Left ventricle myocardium inferior (tissue), 1 donor: ENCODE data around the gene ASTN2. TPM values are rescaled to one million over a fixed set of nuclear protein-coding genes. Genes with fewer than 3 reads are reported as not detected.

Experiments used
- DNase-seq: peaks from one replicate; pipeline ENCODE4 v3.0.0-alpha.2; 2020
- H3K27ac ChIP-seq: fragments of 200-600 bp; replicated peaks from 2 replicates; pipeline ENCODE4 v1.8.0; 2021
- H3K27me3 ChIP-seq: fragments of 200-600 bp; 2 replicates; pipeline ENCODE4 v1.8.0; 2021; ENCODE audit warnings: low read depth
- H3K36me3 ChIP-seq: fragments of 200-600 bp; 2 replicates; pipeline ENCODE4 v1.8.0; 2021
- H3K4me1 ChIP-seq: fragments of 200-600 bp; 2 replicates; pipeline ENCODE4 v1.8.0; 2021
- H3K4me3 ChIP-seq: fragments of 200-600 bp; 2 replicates; pipeline ENCODE4 v1.8.0; 2021; ENCODE audit warnings: mild to moderate bottlenecking, moderate library complexity
- H3K9me3 ChIP-seq: fragments of 200-600 bp; replicated peaks from 2 replicates; pipeline ENCODE4 v1.8.0; 2021
- intact Hi-C: fragments of 100-400 bp; cut with micrococcal nuclease; formaldehyde crosslinking; loops from one replicate; pipeline ENCODE4 v1.11.0; 2022
- total RNA-seq: library from RNA; stranded (reverse); fragmentation: NEBNext Ultra II Directional; extraction: Animal tissue kit (Norgen Biotek cat#: 25700); gene quantifications from one replicate; pipeline ENCODE4 v1.2.1, GENCODE V29; 2021
- TF ChIP-seq, protein P1 (sequence below): fragments of 200-600 bp; IDR thresholded peaks from 2 replicates; pipeline ENCODE4 v1.8.0; 2021; ENCODE audit warnings: antibody characterized with exemption, mild to moderate bottlenecking, borderline replicate concordance
- donor health status: DM: no; HTN: yes; CAD: no; lungs with severe emphysema.

The ASTN2 gene
- total RNA-seq, 1 donor from 2014 or later = 6.1 TPM

DNA sequence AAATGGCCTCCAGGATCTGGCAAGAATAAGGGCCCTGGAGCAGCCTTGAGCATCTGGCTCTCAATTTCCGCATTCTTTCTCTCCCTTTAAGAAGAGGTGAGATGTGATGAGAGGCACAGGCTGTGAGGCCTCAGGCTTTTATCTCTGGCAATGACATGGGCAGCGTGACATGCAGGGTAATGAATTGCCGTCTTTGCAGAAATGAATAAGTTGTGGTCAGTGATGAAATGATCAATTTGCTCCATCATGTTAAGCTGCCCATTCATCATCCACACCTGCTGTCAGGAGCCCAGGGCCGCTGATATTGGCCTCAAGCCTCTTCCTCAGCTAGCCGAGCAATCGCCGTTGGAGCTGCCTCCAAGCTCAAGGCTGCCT is 462.4 kb downstream of the ASTN2 start:
- Histone ChIP-seq H3K36me3 (no peaks in the 10 kb centered on the region), H3K27me3 (peaks cover 5% of the 10 kb centered on the region), H3K9me3 (no peaks in the 10 kb centered on the region), H3K4me3 (no peak overlapping the region), H3K4me1 (no peaks in the 10 kb centered on the region), H3K27ac (no peak overlapping the region)
- DNase-seq = no peak
- TF ChIP-seq, protein P1, sequence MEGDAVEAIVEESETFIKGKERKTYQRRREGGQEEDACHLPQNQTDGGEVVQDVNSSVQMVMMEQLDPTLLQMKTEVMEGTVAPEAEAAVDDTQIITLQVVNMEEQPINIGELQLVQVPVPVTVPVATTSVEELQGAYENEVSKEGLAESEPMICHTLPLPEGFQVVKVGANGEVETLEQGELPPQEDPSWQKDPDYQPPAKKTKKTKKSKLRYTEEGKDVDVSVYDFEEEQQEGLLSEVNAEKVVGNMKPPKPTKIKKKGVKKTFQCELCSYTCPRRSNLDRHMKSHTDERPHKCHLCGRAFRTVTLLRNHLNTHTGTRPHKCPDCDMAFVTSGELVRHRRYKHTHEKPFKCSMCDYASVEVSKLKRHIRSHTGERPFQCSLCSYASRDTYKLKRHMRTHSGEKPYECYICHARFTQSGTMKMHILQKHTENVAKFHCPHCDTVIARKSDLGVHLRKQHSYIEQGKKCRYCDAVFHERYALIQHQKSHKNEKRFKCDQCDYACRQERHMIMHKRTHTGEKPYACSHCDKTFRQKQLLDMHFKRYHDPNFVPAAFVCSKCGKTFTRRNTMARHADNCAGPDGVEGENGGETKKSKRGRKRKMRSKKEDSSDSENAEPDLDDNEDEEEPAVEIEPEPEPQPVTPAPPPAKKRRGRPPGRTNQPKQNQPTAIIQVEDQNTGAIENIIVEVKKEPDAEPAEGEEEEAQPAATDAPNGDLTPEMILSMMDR = no peak
- intact Hi-C loops = no loop called here

- Histone ChIP-seq H3K27ac (no peak overlapping the region), H3K27me3 (peaks cover 5% of the 10 kb centered on the region)
- no peak for DNase-seq
Observed at GRCh38 chr9:116951588-116952435, 463.0 kb downstream of the ASTN2 start.

DNA sequence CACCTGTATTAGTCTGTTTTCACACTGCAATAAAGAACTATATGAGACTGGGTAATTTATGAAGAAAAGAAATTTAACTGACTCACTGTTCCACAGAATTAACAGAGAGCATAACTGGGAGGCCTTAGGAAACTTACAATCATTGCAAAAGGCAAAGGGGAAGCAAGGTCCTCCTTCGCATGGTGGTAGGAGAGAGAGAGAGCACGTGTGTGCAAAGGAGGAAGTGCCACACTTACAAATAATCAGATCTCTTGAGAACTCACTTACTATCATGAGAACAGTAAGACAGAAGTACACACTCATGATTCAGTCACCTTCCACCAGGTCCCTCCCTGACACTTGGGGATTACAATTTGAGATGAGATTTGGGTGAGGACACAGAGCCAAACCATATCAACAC is 469.0 kb downstream of the ASTN2 start:
- no peaks in the 10 kb centered on the region for H3K36me3 ChIP-seq
- no peaks in the 10 kb centered on the region for H3K4me1 ChIP-seq
- TF ChIP-seq, protein P1 = no peak
- DNase-seq = no peak
- H3K27ac ChIP-seq = no peak overlapping the region
- H3K27me3 ChIP-seq = peaks cover 18% of the 10 kb centered on the region
- H3K4me3 ChIP-seq = no peak overlapping the region
- no peaks in the 10 kb centered on the region for H3K9me3 ChIP-seq
- intact Hi-C loops = no loop called here

More at GRCh38 chr9:116951588-116952435, 463.0 kb downstream of the ASTN2 start:
- H3K4me3 ChIP-seq = no peak overlapping the region
- intact Hi-C loops = no loop called here
- H3K36me3 ChIP-seq = no peaks in the 10 kb centered on the region
- no peaks in the 10 kb centered on the region for H3K4me1 ChIP-seq
- TF ChIP-seq, protein P1 = no peak
- no peaks in the 10 kb centered on the region for H3K9me3 ChIP-seq

DNA sequence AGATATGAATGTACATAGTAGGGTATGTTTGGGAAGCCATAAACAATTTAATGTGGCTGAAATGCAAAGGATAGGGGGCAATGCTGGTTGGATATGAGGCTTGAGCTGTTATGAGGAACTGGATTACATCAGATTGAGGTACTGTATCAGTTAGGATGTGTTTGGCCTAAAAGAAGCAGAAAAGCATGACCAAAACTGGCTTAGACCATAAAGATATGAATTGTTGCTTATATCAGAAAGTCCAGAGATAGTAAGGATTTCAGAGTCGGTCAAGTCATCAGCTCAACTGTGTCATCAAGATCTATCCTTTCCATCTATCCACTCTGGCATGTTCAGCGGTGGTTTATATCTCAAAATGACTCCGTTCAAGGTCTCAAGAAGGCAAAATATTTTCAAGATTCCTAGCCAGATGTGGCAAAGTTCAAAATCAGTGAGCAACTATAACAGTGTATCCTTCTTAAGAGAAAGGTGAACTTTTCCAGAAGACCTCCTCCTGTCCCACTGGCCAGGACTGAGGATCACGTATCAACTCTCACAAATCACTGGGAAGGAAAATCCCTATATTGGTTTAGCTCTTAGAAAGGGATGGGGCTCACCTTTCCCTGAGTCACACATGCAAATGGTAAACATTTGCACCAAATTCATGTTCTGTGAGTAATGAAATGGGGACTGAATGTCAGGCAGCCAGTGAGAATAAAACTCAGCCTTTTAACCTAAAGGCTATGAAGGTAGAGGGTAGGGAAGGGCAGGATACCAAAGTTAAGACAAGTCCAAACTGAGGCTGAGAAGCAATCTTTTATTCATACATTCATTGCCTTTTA is 469.9 kb downstream of the ASTN2 start:
- DNase-seq = no peak
- Histone ChIP-seq H3K4me1 (no peaks in the 10 kb centered on the region), H3K36me3 (no peaks in the 10 kb centered on the region), H3K27ac (no peak overlapping the region), H3K4me3 (no peak overlapping the region), H3K9me3 (no peaks in the 10 kb centered on the region), H3K27me3 (peaks cover 13% of the 10 kb centered on the region)
- TF ChIP-seq, protein P1 = no peak
- intact Hi-C loops = no loop called here

- TF ChIP-seq, protein P1 = no peak
- Histone ChIP-seq H3K4me3 (no peak overlapping the region), H3K27ac (no peak overlapping the region), H3K4me1 (no peaks in the 10 kb centered on the region), H3K27me3 (peaks cover 13% of the 10 kb centered on the region), H3K9me3 (no peaks in the 10 kb centered on the region), H3K36me3 (no peaks in the 10 kb centered on the region)
- no peak for DNase-seq
- intact Hi-C loops = no loop called here
Observed at GRCh38 chr9:116943970-116944369, 470.9 kb downstream of the ASTN2 start.
